NCI-H526 (cell line): Measurements from ENCODE around the gene SRP72.
"Not testable (repeated sequence)": the region's sequence is repeated elsewhere in the genome, so short reads cannot be mapped to it uniquely, and the experiment has no call there.

Experiments
- DNase-seq, 2 experiments: peaks; one replicate each; lab custom pipeline; 2025; lab: John Stamatoyannopoulos, UW

The SRP72 gene

GRCh38 chr4:56464581-56464980 lies 2.8 kb upstream of the SRP72 start:
- DNase-seq: peak in 1 of 2 experiments; percentile 3

DNA sequence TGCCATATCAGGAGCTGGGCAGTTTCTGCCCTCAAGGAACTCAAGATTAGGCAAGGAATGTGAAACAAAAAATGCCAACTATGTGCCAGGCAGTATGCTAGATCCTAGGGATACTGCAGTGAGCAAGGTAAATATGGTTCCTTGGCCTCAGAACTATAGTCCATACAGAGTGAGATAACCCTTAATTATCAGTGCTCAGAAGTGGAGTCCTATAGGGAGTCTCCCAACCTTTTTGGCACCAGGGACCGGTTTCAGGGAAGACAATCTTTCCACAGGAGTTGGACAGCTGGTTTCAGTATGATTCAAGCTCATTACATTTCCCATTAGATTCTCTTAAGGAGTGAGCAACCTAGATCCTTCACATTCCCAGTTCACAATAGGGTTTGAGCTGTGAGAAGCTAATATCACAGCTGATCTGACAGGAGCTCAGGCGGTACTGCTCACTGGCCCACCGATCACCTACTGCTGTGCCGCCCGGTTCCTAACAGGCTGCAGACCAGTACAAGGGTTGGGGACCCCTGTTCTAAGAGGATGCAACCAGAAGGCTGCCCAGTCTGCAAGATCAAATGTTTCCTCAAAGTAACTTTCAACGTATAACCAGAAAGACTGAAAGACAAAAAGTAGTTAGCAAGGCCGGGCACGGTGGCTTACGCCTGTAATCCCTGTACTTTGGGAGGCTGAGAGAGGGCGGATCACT lies 1.7 kb upstream of the SRP72 start:
- peak in 1 of 2 experiments; percentile 9 for DNase-seq

- DNase-seq: not testable (repeated sequence)
Observed at GRCh38 chr4:56466296-56466761, 1.1 kb upstream of the SRP72 start.

- DNase-seq: no peak
Observed at GRCh38 chr4:56466910-56467283, 520 bp upstream of the SRP72 start.

DNA sequence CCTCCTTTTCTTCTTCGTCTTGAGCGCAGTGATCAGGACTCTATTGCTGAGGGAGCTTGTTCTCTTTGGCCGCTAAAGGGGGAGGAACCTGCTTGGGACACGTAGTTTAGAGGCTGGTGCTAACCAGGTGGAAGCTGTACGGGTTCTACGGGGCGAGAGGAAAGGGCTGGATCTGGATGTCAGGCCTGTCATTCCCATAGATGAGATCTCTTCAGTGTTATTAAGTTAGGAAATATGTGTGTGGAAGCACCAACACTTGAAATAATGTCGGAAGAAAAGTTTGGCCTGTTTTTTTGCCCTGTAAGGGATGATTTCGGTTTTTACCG lies 643 bp downstream of the SRP72 start:
- DNase-seq: peak; percentile 57 to 78

GRCh38 chr4:56469489-56470210 lies 2.2 kb downstream of the SRP72 start:
- DNase-seq: no peak

DNA sequence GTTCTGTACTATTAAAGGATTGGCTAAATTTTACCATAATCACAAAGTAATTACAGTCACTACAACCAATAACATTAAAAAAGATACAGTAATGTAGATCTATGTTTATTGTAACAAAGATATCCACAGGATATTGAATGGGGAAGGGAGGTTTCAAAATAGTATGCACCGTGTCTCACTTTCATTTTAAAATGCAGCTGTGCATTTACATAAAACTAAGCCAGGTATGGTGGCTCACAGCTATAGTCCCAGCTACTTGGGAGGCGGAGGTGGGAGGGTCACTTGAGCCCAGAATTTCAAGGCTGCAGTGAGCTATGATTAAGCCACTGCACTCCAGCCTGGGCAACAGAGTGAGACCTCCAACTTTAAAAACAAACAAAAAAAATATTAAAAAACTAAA lies 8.5 kb downstream of the SRP72 start:
- DNase-seq: no peak

DNA sequence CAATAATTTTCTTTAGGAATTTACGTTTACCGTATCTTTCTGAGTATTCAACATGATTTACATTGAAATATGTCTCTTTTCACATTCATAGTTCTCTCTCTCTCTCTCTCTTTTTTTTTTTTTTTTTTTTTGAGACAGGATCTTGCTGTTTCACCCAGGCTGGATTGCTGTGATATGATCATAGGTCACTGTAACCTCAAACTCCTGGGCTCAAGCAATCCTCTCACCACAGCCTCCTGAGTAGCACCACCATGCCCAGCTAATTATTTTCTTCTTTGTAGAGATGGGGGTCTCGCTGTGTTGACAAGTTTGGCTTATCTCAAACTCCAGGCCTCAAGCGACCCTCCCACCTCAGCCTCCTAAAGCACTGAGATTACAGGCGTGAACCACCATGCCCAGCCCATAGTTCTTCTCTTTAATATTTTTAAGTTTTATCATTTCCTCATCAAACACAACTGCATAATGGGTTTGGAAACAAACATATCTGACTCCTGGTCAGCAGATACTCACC lies 9.8 kb downstream of the SRP72 start:
- DNase-seq: no peak

- no peak for DNase-seq
Observed at GRCh38 chr4:56480691-56481090, 13.3 kb downstream of the SRP72 start.

- DNase-seq: no peak
Observed at GRCh38 chr4:56496241-56496640, 28.8 kb downstream of the SRP72 start.

- DNase-seq: peak; percentile 55 to 86
Observed at GRCh38 chr4:56505269-56506130, 38.1 kb downstream of the SRP72 start, which contains the start of gene ARL9. ARL9 (plus strand) TSS chr4:56505791; CDS start chr4:56505863, 72 bp downstream.

DNA sequence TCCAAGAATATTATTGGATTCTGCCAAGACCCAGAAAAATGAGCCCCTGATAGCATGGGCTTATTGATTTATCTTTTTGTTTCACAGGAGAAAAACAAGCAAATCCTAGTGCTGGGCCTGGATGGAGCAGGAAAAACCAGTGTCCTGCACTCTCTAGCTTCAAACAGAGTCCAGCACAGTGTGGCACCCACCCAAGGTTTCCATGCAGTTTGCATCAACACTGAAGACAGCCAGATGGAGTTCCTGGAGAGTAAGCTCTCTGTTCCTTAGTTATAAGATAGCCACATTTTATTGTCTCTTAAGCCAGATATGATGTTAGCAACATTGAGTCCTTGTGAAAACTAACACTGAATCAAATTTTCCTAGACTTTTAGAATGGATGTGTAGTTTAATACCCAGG lies 43.7 kb downstream of the SRP72 start:
- DNase-seq: no peak

DNA sequence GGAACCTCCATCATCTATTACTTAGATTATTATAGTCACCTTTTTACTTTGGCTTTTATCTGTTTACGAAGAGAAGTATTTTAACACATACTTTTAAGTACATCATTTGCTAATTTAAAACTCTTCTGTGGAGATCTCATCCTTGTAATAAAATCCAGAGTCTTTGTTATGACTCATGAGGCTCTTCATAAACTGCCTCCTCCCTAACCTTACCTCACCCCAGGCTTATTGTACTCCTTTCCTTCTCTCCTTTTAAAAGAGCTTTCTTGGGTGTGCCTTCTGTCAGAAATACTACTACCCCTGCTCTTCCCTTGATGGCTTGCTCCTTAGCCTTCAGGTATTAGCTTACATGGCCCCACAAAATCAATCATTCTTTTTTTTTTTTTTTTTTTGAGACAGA lies 44.7 kb downstream of the SRP72 start:
- no peak for DNase-seq

DNA sequence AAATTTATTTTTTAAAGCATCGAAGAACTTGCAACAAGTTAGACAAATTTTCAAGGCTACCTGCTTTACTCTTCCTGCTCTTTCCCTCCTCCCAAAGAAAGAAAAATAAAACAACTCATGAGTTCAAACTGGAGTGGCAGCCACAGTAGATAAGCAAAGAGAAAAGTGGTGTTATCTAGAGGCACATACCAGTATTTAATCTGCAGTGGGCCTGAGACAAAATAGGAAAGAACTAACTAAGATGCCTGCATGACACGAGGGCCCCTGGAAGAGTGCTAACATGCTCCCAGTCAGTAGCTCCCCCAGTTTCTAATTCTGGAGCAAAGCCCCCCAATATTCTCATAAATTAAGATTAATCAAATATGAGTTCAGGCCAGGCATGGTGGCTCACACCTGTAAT lies 46.1 kb downstream of the SRP72 start:
- no peak for DNase-seq

GRCh38 chr4:56530269-56531148 lies 63.1 kb downstream of the SRP72 start:
- peak; percentile 31 to 86 for DNase-seq

DNA sequence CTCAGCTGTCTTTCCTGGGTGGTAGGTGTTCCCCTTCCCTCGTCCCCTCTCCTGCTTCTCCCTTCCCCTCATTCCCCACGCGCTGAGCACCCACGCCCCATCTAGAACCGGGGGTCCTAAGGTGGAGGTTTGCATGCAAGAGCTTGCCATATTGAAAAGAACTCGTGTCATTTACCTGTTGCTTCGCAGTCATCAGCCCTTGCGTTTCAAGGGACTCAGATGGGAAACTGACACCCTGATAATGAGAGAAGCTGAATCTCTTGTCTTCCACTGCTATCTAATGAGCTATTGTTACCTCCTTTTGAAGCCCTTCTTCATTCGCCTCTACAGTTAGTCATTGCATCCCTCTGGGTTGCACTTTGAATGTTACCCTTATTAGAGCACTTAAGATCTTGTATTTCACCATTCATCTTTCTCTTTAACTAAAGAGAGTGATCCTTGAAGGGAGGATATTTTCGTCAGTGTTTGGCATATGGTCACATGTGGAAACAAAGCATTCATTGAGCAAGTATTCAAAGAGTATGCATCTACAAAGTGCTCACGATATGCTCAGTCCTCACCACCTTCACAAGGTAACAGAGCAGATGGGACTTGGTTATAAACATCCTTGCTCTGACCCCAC lies 63.8 kb downstream of the SRP72 start:
- no peak for DNase-seq

DNA sequence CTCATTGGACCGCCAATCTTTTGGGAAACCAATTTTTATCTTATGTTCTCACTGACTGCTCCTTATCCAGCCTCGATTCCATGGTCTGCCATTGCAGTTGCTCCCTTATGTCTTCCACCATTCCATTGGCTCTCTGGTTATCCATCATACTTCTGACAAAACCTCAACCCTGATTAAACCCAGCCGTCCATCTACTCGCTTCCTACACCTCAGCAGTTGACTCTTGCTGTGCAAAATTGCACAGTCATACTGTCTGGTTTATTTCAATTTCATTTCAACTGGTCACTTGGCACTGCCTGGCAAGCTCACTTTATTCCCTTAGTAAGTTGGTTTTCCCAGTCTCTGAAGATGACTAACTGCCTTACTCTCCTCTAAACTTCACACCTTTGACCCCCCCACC lies 64.4 kb downstream of the SRP72 start:
- DNase-seq: no peak

DNA sequence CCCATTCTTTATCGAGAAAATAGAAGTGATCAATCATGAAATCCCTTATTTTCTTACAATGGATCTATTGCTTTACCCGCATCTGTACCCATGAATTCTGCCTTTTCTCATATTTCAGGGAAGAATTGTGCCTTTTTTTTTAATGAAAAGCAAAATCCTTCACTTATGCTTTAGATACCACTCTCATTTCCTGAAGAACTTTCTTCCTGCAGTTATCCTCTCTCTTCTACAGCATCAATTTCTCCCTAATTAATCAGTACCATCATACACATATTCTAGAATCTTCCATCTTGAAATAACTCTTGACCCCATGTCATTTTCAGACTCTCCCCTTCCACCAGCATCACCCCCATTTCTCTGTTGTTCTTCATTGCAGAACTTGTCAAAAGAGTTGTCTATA lies 64.8 kb downstream of the SRP72 start:
- DNase-seq: no peak

GRCh38 chr4:56535915-56536314 lies 68.5 kb downstream of the SRP72 start:
- DNase-seq: no peak

DNA sequence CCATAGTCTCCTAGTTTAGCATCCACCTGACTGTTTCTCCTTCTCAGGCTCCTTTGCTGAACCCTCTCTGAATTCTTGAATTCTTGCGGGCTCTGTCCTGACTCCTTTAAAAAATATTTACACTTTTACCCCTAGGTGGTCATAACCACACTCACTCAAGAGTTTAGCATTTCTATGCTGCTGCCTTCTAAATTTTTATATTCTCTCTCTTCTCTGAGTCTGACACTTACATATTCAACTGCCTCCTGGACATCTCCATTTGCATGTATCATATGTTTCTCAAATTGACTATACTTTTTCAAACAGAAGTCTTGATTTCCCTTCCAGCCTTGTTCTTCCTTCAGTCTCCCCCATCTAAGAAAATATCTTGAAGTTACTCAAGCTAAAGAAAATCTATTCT lies 69.7 kb downstream of the SRP72 start:
- no peak for DNase-seq

DNA sequence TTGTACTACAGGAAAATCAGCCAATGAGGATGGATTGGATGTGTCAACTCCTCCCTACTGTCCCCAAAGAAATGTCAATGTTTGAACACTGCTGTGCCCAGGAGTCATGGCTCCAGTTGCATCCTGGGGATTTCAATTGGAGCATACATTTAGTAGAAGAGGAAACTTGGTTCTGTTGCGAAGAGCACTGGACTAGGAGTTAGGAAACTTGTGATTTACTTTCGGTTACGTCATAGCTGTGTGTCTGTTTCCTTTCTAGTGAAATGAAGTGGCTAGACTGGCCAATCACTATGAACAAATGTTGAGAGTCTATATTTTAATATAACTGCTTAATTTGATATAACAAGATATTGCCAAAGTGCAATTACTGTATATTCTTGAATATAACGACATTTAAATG lies 73.4 kb downstream of the SRP72 start:
- DNase-seq: no peak
